ENCODE results near the gene TAS1R1.

TAS1R1 gene

DNA sequence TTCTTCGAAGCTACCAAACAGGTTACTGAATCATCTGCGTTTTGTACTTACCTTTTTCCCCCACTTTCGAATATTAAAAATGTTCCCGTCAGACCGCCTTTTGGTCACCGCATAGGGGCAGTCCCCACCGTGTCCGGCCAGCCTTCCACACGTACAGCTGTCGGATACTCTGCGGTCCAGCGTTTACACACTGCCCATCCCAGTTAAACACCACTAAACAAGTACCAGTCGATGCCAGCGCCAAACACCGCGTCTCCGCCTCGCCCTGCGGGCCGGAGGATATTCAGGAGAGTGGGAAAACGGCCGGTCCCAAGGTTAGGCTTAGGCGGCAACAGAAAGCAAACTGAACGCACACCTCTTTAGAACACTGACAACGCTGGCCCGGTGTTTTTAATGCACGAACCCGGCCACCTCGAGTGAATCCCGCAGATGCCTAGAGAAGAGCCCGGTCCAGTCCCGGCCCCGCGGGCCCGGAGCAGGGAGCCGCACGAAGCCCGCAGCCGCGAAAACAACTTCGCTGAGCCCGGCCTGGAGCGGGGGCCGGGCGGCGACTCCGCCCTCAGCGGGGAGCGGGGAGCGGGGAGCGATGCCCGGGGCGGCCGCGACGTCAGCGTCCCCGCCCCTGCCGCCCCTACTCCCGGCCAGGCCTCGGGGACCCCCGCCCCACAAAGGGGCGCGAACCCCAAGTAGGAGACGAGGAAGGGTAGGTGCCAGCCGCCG, 57.7 kb downstream of the TAS1R1 start:
- no peak for DNase-seq (ENCODE audit: low read depth)

DNA sequence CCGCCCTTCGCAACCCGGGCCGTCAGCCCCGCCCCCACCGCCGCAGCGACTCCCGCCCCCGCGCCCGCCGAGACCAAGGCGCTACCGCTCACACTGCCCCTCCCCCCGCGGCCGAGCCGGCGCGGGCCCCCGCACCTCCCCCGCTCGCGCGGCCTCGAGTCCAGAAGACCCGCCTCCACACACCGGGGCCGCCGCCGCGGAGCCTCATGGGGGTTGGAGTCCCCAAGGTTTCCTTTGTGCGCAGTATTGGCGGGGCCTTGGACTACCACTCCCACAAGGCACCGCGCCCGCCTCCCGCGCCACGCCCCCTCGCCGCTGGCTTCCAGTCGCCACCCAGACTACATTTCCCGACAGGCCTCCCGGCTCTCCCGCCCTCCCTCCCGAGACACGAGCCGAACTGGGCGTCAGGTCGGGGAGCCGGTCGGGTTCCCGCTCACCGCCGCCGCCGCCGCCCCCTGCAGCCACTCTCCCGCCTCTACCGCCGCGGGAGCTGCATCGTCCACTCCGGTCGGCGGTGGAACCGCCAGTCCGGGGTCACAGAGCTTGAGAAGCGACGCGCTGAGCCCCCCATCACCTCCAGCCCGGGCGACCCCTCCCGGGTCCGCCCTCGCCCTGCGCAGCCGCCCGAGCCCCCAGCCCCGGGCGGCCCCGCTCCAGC, 58.4 kb downstream of the TAS1R1 start, which contains the start of gene PHF13:
TSS of gene PHF13 (plus strand) at position 371 of the 658 bp plus-strand sequence. CDS start 336 bp downstream, outside the sequence.
- DNase-seq (ENCODE audit: low read depth), result peak; percentile 100

DNA sequence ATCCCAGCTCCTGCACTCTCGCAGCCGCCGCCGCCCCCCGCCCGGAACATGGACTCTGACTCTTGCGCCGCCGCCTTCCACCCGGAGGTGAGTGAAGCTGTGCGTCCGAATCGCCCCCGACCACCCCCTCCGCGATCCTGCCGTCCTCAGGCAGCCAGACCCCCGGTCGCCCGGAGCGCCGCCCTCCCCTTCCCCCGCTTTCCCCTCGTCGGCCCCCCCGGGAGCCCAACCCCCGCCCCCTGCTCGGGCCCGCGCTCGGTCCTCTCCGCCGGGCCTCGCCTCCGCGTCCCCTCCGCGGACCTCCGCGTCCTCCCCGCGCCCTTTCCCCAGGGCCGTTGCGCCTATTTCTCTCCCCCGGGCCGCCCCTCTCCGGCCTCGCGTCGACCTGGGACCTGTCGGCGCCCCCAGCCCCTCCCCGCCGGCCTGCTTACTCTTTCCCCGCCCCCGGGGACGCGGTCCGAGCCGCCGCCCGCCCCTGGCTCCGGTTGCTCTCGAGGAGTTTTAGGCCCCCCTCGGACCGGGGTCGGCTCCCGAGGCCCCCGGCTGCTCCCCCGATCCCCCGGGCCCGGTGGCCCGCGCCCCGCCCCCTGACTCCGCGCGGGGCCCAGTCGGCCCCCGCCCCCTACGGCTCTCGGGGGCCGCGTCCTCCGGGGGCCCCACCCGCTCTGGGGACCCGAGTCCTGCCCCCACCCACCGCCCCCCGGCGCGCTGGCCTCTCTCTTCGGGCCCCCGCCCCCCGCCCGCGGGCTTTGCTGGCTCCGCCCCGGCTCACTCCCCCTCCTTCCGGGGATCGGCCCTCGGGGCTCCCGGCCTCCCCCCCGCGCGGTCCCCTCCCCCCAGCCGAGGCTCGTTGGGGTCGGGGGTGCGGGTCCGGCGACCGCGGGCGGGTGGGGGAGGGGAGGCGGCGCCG, 59.2 kb downstream of the TAS1R1 start:
- DNase-seq (ENCODE audit: low read depth), result peak; percentile 47

DNA sequence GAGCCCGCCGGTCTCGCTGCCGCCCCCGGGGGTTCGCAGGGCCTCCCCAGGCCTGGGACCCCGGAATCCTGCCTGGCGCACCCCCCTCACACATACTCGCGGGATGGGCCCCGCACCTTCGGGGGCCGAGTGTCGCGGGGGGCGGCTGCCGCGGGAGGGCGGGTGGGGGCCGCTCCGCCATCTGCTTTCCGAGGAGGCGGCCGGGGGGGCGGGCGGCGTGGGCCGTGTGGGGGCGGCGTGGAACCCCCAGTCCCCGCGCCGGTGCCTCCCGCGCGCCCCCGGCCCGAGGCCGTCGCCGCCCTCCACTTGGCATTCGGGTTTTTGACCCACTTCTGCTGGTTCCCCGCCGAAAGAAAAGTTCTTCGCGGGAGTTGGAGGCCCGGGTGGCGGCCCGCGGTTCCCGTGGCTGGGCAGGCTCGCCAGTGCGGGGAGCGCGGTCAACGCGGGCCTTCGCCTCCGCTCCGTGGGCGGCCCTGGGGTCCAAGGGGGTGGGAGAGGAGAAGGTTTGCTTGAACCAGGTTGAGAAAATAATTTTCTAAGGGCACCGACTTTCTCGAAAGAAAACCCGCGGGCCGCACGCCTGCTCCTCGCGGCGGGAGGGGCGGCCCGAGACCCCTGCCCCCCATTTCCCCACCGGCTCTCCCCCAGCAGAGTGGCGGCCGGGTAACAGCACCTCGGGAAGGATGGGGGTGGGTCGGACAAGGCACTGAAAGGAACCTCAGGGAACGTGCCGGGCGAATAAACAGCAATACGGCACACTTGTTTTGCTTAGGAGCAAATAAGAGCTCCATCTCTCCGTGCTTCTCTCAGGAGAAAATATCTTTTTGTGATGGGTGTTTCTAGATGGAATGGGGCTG, 60.0 kb downstream of the TAS1R1 start:
- DNase-seq (ENCODE audit: low read depth), result no peak

DNA sequence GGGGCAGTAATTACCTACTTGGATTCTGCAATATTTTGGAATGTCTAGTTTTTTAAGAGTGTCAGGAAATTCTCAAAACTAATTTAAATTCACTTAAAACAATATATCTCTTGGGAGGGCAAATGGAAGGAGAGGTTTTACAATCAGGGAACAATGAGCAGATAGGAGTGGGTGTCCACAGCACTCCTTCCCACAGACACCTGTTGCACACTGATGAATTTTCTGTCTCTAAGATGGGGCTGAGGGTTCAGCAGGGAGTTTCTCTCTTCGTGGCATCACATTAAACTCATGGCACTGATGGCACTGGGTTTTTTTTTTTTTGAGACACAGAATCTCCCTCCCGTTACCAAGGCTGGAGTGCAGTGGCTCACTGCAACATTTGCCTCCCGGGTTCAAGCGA, 63.9 kb downstream of the TAS1R1 start:
- no peak for DNase-seq (ENCODE audit: low read depth)

DNA sequence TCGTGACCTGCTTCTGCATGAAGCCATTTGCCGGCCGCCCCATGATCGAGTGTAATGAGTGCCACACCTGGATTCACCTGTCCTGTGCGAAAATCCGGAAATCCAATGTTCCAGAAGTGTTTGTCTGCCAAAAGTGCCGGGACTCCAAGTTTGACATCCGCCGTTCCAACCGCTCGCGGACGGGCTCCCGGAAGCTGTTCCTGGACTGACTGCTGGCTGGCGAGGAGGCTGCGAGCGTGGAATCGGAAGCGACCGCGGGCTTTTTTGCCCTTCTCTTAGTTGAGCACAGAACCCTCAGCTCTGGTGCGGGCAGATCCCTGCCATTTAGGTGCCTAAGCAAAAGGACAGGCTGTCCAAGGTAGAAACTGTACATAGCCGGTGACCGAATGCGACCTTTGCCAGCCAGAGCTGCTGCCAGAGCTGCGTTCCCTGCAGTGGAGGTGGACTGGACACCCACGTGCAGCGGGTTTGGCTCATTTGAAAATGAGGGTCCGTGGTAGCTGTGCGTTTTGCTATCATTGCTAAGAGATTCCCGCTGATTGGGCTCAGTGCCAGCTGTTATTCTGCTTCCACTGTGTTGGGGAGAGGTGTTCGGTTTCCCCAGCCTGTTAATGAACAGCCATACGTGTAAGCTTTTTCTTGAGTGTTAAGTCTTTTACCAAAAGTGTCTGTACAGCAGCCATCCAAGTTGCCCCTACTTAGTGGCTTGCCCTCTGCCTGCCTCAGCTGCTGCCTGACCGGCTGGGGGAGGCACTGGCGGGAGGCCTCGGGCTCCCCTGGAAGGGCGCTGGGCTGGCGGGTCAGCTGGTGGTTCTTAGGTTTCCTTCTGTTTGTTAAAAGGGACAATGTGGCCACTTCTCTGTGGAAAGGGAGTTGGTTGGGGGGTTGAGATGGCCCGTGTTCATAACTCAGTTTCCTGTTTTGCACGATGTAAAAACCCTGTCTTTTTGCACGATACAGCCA, 66.6 kb downstream of the TAS1R1 start:
- no peak for DNase-seq (ENCODE audit: low read depth)

DNA sequence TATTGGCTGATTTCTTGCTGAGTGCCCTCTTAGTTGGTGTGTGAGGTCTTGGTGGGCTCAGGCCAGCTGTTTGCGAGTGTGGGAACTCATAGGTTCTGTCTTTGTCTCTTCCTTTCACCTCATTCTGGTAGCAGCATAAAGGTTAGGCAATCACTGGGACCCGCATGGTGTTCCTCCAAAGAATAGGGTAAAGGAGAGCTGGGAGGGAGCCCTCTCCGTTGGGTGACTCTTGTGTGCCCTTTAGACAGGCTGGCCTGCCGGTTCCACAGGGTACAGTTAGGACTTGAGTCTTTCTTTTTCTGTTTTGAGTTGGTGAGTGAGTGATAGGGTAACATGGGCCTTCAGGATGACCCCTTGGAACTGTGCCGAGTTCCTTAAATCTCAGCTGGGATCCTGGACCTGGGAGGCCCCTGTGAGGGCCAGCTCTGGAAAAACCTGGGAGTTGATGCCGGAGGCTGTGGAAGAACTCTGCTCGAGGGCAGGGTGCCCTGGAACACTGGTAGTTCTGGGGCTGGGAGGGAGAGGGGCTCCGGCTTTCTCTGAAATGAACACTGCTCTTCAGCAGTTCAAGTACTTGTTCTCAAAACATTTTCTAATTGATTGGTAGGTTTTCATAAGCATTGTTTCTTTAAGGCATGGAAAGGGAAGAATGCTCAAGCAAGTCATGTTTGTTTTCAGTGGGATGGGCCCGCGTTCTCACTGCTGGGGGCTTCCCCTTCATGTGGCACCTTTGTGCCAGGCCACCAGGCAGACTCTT, 67.5 kb downstream of the TAS1R1 start:
- no peak for DNase-seq (ENCODE audit: low read depth)

DNA sequence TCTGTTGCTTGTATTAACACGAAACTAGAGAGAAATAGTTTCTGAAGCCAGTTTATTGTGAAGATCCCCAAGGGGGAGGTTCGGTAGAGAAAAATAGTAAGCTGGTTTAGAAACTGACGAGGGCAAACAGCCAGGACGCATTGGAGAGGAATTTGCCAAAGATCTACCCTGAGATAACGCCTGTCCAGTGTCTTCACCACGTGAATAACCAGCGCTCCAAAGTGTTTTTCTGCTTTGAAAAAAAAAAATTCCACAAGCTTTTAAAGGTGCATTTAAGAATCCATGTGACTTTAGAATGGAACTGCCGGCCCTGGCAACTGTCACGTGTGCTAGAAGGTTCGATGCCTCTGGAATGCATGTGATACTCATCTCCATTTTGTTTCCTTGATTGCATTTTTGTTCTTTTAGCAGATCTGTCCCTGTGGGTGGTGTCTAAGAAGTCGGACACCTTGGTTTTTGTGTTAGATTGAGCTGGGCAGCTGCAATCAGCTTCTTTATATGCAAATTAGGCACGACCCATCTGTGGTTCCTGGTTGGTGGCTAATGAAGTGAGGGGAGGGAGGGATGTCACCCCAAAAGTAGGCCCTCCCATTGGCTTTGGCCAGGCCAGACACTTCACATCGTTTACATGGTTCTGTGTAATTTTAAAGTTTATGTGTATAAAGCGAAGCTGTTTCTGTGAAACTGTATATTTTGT, 68.3 kb downstream of the TAS1R1 start:
- no peak for DNase-seq (ENCODE audit: low read depth)

DNA sequence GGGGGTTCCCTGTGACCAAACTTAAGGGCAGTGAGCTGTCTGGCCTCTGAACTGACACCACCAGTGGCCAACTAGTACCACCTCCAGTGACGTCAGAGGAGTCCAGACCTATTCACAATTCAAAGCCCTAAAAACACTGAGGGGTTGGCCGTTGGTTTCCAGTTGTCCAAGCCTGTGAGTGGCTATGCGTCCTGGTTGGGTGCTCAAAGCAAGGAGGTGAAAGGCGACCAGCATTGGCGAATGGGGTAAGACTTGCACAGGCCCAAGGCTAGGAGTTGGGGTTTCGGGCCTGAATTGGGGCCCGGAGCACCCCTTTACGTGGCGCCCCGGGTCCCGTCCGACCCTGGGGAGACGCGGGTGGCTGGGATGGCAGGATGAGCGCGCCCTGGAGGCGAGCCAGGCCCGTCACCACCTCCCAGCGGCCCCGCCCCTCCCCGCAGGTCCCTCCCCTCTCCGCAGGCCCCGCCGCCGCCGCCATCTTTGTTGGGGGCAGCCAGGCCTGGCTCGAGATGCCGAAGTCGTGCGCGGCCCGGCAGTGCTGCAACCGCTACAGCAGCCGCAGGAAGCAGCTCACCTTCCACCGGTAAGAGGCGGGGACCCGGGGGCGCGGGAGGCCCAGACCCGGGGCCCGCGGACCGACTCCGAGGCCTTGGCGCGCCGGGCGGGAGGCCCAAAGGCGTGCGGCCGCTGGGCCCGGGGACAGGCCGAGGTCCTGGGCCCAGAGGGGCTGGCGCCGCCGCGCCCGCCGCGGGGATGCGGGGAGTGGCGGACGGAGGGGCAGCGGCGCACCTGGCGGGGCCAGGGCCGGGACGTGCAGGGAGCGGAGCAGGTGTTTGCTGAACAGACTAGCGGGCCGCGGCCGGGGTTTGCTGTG, 69.8 kb downstream of the TAS1R1 start, which contains the start of gene THAP3:
TSS of gene THAP3 (plus strand) at position 159 of the 874 bp plus-strand sequence. CDS start at position 510, 351 bp downstream.
- peak; percentile 85 for DNase-seq (ENCODE audit: low read depth)

DNA sequence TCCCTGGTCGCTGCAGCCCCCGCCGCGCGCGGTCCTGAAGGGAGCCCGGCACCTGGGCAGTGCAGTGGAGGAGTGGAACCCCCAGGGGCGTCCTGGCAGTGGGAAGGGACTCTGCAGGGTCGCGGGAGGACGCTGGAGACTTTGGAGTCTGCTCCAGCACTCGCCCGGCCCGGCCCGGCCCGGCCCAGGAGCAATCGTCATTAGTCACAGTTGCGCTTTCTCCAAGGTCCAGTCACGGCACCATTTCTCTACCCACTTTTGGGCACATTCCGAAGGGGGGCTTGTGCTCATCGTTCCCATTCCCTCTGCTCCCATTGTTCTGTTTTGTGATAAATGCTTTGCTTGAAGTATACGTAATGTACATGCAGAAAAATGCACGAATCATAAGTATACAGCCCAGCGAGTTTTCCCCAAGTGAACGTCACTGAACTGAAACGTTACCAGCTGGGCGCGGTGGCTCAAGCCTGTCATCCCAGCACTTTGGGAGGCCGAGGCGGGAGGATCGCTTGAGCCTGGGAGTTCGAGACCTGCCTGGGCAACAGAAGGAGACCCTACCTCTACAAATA, 70.6 kb downstream of the TAS1R1 start:
- no peak for DNase-seq (ENCODE audit: low read depth)

DNA sequence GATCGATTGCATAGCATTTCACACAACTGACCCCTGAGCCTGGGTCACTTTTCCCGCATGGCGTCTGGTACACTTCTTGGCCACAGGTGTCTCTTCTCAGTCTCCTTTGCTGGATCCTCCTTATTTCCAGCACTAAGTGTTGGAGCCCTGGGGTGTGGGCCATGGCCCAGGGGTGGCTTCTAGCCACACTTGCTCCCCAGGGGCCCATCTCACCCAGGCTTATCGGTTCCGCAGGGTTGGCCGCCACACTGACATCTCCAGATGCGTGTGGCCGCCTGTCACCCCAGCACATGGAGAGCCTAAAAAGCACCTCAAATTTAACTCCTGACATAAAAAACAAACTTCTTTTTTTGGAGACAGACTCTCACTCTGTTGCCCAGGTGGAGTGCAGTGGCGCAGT, 71.9 kb downstream of the TAS1R1 start:
- no peak for DNase-seq (ENCODE audit: low read depth)

DNA sequence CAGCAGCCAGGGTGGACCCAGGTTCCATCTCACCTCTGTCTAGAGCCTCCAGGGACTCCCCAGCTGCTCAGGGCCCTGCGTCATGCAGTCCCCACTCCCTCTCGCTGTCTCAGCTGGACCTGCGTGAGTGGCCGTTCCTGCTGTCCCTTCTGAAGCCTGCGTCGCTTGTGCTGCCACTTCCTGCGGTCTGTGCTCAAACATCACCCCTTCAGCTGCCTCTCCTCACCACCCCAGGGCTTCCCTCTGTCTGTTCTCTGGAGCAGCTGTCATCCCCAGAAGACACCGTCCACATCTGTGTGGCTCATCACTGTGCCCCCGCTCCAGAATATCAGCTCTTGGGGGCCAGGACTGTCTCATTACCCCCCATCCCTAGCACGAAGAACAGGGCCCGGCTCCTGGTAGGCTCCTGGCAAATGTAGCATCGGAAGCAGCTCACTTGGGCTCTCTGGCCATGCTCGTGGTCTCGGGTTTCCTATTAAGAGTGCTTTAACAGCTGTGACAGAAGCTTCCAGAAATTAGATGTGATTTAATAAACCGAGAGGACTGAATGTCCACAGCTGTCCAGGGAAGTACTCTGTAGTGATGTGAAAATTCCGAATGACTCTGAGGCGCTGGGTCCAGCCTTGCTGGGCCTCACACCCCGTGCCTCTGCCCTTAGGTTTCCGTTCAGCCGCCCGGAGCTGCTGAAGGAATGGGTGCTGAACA, 72.9 kb downstream of the TAS1R1 start:
- DNase-seq (ENCODE audit: low read depth), result no peak

DNA sequence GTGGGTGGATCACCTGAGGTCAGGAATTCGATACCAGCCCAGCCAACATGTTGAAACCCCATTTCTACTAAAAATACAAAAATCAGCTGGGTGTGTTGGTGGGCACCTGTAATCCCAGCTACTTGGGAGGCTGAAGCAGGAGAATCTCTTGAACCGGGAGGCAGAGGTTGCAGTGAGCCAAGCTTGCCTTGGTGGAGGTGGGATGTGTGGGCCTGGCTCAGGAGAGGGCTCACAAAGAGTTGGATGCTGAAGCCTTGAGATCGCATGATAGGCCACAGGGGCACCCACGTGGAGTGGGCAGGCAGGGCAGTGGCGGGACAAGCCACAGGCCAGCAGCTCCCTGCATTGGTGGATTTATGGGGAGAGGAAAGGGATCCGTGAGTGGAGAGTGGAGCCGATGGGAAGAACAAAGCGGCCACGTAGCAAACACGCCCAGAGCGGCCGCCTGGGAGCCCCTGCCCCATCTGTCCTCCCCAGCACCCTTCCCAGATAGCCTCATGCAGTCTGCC, 73.9 kb downstream of the TAS1R1 start:
- no peak for DNase-seq (ENCODE audit: low read depth)

Data from activated T-helper 1 cell treated with Interleukin-2 at 50 U/mL for 16 hours (primary cell).